Endothelial cell of hepatic sinusoid (primary cell): ENCODE data around the gene UGGT1.

ENCODE experiments used
- in situ Hi-C: cut with HindIII; loops from 2 replicates; pipeline ENCODE4 v1.10.0; 2017; ENCODE audit warnings: low sequenced_read_pairs

The UGGT1 gene, protein sequence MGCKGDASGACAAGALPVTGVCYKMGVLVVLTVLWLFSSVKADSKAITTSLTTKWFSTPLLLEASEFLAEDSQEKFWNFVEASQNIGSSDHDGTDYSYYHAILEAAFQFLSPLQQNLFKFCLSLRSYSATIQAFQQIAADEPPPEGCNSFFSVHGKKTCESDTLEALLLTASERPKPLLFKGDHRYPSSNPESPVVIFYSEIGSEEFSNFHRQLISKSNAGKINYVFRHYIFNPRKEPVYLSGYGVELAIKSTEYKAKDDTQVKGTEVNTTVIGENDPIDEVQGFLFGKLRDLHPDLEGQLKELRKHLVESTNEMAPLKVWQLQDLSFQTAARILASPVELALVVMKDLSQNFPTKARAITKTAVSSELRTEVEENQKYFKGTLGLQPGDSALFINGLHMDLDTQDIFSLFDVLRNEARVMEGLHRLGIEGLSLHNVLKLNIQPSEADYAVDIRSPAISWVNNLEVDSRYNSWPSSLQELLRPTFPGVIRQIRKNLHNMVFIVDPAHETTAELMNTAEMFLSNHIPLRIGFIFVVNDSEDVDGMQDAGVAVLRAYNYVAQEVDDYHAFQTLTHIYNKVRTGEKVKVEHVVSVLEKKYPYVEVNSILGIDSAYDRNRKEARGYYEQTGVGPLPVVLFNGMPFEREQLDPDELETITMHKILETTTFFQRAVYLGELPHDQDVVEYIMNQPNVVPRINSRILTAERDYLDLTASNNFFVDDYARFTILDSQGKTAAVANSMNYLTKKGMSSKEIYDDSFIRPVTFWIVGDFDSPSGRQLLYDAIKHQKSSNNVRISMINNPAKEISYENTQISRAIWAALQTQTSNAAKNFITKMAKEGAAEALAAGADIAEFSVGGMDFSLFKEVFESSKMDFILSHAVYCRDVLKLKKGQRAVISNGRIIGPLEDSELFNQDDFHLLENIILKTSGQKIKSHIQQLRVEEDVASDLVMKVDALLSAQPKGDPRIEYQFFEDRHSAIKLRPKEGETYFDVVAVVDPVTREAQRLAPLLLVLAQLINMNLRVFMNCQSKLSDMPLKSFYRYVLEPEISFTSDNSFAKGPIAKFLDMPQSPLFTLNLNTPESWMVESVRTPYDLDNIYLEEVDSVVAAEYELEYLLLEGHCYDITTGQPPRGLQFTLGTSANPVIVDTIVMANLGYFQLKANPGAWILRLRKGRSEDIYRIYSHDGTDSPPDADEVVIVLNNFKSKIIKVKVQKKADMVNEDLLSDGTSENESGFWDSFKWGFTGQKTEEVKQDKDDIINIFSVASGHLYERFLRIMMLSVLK (N-terminal part only)

DNA sequence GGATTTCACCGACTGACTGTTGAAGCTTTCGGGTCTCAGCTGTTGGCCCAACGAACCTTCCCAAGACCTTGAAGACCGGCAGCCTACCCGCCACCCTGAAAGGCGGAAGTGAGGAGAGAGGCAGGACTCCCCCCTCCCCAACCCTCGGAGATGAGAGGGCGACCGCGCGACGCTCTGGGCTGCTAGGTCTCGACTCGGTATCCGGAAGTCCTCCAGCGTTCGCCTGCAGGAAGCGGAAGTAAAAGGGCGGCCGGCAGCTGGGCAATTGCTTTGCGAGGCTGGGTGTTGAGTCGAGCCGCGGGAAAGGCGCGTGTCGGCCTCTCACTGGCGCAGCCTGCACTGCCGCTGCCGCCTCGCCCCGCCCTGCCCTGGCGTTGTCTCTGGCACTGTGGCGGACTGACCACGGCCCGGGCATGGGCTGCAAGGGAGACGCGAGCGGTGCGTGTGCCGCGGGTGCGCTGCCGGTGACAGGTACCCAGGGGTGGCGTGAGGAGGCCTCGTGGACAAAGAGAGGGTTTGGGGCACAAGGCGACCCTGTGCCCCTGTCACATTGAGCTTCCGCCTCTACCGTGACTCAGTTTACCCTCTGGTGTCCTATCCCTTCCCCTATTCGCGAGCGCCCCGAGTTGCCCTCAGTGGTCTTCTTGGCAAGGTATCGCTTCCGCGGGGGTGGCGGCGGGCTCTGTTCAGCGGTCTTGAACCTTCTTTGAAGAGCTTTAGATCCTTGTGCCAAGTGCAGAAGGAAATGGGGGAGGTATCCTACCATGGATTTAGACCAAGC lies at the start of gene UGGT1:
Gene UGGT1, plus strand, starts transcription at position 256 of the 781 bp plus-strand sequence. Its CDS starts 158 bp downstream, at position 414.
- in situ Hi-C loops = loop anchor here (5.0 kb wide), 1 partner anchor 71 kb away; no protein-coding TSS in a partner anchor

DNA sequence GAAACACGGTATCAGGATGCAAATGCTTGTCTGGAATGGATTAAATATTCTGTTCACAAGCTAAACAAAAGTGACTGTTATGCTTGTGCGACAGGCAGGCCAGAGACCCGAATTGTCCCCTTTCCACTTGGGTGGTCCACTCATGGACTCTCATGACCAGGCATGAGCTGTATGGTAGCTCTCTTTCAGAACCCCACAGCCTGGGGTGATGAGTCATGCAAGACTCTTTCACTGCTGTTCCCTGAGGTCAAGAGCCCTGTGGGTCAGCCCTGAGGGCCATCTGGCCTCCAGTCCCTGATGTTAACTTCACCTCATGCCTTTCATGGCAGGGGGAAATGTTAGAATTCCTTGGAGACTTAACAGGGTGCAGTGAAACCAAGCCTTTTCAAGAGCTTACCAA lies 49.4 kb upstream of the UGGT1 start:
- in situ Hi-C loops = no loop called here

DNA sequence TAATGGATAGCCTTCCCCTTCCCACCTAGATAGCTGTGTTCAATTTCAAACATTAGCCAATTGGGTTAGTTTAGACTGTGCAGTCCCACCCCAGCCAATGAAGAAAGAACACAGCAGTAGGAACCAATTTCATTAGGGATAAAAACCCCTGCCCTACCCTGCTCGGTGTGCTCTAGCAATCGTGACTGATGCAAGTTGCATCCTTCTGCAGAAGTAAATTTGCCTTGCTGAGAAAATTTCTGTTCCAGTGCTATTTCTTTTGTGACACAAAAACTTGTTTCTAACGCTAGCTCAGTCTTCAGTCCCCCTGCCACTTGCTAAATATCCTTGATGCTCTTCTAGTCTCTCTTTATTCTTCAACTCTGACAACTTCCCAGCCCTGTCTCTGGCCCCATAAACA lies 48.0 kb upstream of the UGGT1 start:
- in situ Hi-C loops = no loop called here

DNA sequence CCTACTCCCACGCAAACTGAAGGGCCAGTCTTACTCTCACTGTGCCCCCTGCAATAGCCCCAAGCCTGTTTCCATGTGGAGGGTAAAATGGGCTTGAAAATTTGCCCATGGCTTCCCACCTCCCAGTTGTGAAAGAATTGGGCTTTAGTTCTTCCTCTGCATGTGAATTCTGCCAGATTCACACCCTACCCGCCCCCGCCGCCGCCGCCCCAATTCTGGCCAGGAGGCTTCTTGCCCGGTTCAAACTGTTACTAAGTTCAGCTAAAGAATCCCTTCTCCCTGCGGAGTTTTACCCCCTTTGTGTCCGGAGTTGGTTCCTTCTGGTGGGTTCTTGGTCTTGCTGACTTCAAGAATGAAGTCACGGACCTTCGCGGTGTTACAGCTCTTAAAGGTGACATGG lies 37.7 kb upstream of the UGGT1 start:
- in situ Hi-C loops = no loop called here

DNA sequence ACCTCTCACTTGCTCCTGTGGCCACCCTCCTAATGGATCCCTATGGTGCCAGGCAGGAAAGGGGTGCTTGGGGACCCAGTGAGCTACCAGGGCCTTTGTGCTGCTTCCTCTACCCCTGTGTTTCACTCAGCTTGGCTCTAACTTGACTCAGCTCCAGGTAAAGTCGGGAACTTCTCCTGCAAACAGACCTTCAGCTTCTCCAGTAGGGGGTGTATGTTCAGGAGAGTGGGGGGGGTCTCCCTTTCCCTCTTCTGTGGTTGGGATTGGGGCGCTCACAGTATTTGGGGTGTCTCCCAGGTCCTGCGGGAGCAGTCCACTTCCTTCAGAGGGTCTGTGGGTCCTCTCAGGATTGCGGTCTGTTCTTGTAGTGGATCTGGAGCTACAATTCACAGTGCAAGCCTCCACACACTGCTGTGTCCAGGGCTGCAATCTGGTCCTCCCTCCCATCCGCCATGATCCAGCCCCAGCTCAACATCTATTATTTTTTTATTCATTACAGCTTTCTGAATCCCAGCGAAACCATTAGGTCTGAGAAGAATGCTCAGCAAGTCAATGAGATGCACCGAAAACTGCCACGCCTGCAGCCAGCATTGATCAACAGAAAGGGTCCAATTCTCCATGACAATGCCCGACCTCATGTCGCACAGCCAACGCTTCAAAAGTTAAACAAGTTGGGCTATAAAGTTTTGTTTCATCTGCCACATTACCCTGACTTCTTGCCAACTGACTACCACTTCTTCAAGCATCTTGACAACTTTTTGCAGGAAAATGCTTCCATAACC lies 36.7 kb upstream of the UGGT1 start:
- in situ Hi-C loops = no loop called here

DNA sequence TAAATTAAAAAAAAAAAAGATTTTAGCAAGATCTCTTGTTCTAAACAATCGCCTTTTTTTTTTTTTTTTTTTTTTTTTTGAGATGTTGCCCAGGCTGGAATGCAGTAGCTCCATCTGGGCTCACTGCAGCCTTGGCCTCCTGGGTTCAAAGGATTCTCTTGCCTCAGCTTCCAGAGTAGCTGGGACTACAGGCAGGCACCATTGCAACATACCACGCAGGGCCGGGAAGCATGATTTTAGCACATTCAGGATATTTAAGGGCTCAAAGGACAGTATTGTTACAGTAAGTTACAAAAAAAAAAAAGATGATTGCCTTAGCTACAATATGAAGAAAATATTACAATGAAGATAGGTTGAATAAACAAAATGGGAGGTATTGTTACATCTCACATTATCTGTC lies 33.7 kb upstream of the UGGT1 start:
- in situ Hi-C loops = no loop called here

DNA sequence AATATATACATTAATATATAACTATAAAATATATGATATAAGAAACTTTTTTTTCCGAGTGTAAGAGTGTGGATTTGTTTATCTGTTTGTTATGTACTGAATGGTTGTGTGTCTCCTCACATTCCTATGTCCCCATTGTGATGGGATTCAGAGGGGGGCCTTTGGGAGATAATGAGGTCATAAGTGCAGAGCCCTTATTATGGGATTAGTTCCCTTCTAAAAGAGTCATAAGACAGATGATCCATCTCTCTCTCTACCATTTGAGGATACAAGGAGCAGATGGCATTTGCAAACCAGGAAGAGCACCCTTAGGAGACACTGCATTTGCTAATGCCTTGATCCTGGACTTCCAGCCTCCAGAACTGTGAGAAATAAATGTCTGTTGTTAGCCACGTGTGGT lies 32.9 kb upstream of the UGGT1 start:
- in situ Hi-C loops = no loop called here

DNA sequence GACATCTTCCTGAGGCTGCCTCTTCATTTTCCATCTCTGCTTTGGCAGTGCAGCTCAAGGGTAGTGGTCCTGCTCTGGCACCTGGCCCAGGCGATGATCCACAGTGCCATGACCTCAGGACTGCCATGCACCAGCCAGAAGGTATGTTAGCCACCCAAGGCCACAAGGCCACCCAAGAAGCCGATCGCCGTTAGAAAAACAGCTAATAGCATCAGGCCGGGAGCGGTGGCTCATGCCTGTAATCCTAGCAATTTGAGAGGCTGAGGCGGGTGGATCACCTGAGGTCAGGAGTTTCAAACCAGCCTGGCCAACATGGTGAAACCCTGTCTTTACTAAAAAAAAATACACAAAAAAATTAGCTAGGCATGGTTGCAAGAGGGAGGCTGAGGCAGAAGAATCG lies 28.4 kb upstream of the UGGT1 start:
- in situ Hi-C loops = no loop called here

DNA sequence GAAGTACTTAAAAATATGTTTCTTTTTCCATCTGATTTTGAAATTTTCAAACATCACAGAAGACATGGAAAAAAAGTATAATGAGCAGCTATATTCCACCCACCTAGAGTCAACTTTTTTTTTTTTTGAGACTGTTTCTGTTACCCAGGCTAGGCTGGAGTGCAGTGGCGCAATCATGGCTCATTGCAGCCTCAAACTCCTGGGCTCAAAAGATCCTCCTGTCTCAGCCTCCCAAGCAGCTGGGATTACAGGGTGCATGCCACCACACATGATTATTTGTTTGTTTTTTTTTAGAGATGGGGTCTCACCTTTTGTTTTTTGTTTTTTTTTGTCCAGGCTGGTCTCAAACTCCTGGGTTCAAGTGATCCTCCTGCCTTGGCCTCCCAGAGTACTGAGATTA lies 26.6 kb upstream of the UGGT1 start:
- in situ Hi-C loops = no loop called here

DNA sequence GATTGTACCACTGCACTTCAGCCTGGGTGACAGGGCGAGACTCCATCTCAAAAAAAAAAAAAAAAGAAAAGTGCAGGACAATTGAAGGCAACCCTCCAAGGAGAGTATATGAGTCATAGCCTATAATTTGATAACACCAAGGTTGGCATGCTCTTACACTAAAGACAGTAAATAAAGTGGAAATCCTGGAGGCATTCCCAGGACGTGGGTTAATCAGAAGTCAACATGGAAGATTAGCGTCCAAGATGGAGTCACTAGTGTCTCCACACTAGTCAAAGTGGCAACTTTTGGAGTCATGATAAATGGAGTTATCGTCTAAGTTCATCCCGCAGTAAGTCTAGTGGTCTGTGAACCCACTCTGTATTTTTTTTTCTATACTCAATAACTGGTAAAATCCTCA lies 21.2 kb upstream of the UGGT1 start:
- in situ Hi-C loops = no loop called here

DNA sequence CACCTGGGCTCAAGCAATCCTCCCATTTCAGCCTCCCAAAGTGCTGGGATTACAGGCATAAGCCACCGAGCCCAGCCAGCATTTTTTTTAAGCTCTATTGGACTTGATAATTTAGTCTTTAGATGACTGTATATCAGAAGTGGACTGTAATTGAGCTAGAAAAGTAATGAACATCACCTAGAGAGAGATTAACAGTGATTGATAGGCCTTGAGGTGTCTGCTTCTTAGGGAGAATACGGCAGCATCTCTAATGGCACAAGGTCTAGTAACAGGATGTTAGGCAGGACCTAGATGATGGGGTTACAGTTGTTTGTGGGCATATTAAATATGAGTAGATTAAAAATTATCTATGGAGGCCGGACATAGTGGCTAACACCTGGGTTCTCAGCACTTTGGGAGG lies 17.7 kb upstream of the UGGT1 start:
- in situ Hi-C loops = no loop called here

DNA sequence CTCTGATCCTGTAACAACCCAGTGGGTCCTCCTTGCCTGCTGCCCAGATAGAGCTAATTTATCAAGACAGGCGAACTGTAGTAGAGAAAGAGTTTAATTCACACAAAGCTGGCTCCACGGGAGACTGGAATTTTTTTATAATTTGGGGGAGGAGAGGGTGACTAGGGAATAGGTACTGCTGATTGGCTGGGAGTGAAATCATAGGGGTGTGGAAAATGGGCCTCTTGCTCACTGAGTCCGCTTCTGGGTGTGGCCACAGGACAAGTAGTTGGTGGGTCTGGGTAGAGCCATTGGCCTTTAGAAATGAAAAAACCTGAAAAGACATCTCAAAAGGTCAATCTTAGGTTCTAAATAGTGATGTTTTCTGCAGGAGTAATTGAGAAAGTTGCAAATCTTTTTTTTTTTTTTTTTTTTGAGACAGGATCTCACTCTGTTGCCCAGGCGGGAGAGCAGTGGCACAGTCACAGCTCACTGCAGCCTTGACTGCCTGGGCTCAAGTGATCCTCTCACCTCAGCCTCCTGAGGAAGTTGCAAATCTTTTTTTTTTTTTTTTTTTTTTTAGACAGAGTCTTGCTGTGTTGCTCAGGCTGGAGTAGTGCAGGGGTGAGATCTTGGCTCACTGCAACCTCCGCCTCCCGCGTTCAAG lies 14.4 kb upstream of the UGGT1 start:
- in situ Hi-C loops = no loop called here

DNA sequence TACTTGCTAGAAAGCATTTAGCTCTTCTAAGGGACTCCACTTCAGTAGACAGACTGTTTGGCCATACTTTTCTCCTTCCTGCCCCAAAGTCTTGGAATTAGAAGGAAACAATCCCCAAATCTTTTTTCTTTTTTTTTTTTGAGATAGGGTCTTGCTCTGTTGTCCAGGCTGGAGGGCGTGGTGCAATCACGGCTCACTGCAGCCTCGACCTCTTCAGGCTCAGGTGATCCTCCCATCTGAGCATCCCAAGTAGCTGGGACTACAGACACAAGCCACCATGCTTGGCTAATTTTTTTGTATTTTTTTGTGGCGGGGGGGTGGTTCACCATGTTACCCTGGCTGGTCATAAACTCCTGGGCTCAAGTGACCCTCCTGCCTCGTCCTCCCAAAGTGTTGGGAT lies 6.2 kb upstream of the UGGT1 start:
- in situ Hi-C loops = no loop called here

DNA sequence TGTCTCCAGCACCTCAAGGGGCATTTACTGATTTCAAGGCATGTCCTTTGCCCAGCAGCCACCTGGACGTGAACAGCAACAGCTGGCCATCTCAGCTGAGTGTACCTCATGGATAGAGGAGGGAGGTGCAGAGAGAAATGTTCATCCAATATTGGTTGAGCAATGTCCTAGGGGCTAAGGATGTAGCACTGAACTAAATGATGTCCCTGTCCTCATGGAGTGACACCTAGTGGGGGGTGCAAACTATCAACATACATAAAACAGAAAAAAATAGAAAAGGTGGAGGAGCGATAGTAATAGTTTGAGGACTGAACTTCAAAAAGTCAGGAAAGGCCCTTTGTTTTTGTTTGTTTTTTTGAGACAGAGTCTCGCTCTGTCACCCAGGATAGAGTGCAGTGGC lies 4.8 kb upstream of the UGGT1 start:
- in situ Hi-C loops = no loop called here

DNA sequence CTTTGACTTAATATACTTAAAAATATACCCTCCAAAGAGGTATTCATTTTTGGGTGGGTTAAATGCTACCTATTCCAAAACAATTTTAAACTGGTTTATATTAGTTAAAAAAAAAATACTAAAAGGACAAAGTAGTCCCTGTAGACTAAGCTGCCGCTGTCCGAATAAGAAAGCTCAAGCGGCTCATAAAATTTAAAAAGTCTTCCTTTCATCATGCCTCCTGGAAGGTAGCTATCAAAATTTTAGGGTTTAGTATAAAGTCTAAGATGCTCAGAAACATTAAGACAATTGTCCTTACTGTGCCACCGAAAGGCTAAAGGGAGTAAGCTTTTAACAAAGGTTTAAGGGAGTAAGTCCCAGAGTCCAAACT lies 440 bp upstream of the UGGT1 start:
- in situ Hi-C loops = loop anchor here (5.0 kb wide), 1 partner anchor 72 kb away; no protein-coding TSS in a partner anchor

DNA sequence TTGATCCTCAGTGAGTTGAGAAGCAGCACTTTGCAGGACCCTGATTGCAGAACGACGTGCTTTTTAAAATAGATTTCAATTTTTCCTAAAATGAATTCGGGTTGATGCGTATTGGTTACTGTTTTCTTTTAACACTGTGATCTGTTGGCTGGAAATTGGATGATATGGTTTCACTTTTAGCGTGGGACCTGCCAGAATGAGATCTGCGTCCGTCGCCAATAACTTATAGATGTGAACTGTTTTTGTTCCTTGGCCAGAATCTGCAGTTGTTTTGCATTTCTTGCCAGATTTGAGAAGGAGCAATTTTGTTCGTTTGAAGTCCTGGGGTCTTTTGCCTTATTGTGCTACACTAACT lies 703 bp downstream of the UGGT1 start:
- in situ Hi-C loops = loop anchor here (5.0 kb wide), 1 partner anchor 71 kb away; no protein-coding TSS in a partner anchor

DNA sequence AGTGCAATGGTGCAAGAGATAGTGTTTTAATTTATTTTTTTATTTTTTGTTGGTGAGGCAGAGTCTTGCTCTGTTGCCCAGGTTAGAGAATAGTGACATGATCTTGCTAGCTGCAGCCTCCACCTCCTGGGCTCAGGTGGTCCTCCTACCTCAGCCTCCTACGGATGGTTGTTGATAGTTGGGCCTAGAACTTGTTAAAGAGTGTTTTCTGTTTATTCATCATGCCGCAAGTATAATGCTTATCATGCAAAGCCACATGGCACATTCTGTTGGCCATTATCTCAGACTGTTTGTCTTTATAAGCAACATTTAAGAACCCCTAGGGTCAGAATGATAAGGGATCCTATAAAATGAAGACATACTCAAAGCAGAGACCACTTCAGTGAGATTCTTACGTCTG lies 1.7 kb downstream of the UGGT1 start:
- in situ Hi-C loops = loop anchor here (5.0 kb wide), 1 partner anchor 70 kb away; no protein-coding TSS in a partner anchor

DNA sequence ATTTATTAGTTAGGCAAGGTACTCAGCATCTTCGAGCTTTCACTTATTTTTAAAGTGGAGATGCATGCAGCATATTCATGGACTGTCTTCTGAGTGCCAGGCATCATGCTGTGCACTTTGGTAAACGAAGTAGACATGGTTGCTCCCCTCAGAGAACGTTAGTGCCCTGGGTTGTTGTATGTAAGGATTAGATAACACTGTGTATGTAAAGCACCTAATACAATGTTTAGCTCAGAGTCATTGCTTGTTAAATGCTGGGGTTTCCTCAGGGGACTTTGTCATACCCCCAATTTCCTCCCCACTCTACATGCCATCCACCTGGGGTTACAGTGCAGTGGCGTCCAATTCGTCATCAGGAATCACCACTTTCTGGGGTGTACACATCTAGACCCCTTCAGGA lies 2.8 kb downstream of the UGGT1 start:
- in situ Hi-C loops = loop anchor here (5.0 kb wide), 1 partner anchor 69 kb away; no protein-coding TSS in a partner anchor

DNA sequence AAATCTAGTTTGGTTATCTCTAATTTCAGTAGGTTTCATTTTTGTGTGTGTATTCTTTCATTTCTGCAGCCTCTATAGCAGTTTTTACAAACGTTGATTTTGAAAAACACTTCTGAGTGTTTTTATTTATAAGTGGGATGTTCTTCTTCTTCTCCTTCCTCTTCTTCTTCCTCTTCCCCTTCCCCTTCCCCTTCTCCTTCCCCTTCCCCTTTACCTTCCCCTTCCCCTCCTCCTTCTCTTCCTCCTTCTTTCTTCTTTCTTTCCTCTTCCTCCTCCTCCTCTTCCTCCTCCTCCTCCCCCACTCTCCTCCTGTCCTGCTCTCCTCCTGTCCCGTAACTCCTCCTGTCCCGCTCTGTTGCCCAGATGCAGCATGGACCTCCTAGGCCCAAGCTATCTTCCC lies 4.2 kb downstream of the UGGT1 start:
- in situ Hi-C loops = no loop called here
